GM19239 (cell line): ENCODE measurements around the gene TGFBR3.
A peak's percentile ranks its signal among the peaks of the same experiment; 100 is the strongest.

Experiments used
- DNase-seq: peaks from one replicate; pipeline ENCODE4 v3.0.0; 2011; ENCODE audit warnings: low spot score; ENCODE audit not compliant: insufficient read length
- FAIRE-seq: peaks from 2 replicates; lab custom pipeline; 2011; peaks lifted over from hg19 to GRCh38; lab: Jason Lieb, UNC

The TGFBR3 gene

GRCh38 chr1:91885716-91886506 lies at the start of gene TGFBR3:
TSS of gene TGFBR3 (minus strand) at chr1:91886151. CDS start at chr1:91861531, 24,620 bp downstream.
- no peak for FAIRE-seq
- DNase-seq: peak; percentile 56

DNA sequence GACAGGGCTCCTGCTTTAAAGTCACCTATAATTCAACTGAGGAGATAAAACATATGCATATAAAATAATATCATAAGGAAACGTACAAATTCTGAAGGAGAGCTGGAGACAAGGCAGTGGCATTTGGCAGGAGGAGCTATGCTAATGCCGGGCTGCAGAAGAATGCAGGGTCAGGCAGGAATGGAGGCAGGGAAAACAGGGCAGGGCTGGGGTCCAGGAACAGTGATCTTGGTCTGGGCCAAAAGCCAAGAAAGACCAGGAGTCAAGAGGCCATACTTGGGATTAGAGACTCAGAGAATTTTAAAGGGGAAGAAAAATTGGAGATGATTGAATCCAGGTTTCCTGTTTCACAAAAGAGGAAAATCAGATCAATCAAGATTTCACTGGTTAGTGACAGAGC lies 43.3 kb upstream of the TGFBR3 start:
- FAIRE-seq (no peak), DNase-seq (no peak)

- DNase-seq (no peak), FAIRE-seq (no peak)
Measured at GRCh38 chr1:91928026-91928425, 42.1 kb upstream of the TGFBR3 start.

GRCh38 chr1:91925644-91926435 lies 39.9 kb upstream of the TGFBR3 start:
- DNase-seq (no peak), FAIRE-seq (no peak)

DNA sequence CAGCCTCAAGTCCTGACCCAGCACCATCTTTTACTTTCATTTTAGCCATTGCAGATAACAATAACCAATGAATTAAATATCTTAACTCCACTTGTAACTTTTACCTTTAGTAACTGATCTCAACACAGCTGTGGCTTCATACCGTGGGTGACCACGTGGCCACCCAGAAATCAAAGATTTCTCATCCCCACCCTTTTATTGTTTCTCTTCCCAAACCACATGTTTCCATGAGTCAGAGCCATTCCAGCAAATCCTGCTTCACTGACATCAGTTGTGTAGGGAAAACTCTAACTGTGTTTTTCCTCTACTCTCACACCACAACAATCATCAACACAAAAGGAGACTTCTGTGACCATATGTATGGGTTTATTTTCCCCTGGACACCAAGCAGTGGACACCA lies 38.2 kb upstream of the TGFBR3 start:
- no peak for FAIRE-seq

DNA sequence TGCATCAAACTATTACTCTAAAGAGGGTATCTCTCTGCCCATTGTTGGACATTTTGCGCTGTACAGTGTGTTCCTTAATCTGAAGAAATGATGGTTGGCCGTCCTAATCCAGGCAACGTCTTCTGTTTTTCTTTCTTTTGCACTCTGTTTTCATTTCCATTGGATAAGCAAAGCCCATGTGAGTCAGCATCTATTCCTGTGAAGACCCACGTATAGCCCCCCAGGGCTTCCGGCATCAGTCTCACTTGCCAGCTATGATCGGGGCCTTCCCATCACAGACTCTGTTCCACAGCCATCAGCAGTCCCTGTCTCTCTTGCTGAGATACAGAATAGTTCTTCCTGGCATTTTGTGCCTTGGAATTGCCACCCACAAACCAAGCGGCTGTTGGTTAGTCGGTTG lies 34.0 kb upstream of the TGFBR3 start:
- FAIRE-seq (no peak), DNase-seq (no peak)

More for the DNA sequence above, 38.2 kb upstream of the TGFBR3 start:
- DNase-seq: no peak

DNA sequence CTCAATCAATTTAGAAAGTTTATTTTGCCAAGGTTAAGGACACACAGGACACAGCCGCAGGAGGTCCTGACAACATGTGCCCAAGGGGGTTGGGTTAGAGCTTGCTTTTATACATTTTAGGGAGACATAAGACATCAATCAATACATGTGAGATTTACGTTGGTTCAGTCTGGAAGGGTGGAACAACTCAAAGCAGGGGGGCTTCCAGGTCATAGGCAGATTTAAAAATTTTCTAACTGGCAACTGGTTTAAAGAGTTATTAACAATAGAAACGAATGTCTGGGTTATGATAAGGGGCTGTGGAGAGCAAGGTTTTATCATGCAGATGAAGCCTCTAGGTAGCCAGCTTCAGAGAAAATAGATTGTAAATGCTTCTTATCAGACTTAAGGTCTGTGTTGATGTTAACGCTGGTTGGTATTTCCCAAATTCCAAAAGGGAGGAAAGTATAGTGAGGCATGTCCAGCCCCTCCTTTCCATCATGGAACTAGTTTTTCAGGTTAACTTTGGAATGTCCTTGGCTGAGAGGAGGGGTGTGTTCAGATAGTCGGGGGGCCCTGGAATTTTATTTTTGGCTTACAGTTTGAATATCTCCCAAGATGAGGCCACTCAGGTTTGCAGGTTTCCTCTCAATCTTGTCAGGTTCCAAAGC lies 31.0 kb upstream of the TGFBR3 start:
- FAIRE-seq: no peak
- no peak for DNase-seq

GRCh38 chr1:91916046-91916445 lies 30.1 kb upstream of the TGFBR3 start:
- FAIRE-seq (no peak), DNase-seq (no peak)

GRCh38 chr1:91913018-91913417 lies 27.1 kb upstream of the TGFBR3 start:
- DNase-seq (no peak), FAIRE-seq (no peak)

DNA sequence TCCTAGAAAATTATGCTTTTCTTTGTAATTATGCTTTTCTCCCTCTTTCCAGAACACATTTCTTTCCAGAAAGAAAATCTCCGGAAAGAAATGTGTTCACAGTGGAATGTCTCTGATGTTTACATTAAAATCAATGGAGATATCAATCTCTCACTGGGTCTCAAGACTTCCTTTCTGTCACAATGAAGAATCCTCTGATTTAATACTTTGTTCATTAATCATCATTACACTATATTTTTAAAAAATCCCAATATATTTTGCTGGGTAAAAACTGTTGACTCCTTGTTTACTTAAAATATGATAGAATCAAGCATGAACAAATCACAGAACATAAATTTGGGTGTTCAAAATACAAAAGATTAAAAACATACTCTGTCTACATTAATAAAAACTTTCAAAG lies 26.3 kb upstream of the TGFBR3 start:
- no peak for FAIRE-seq
- no peak for DNase-seq

- FAIRE-seq (no peak), DNase-seq (no peak)
Measured at GRCh38 chr1:91901231-91901630, 15.3 kb upstream of the TGFBR3 start.

DNA sequence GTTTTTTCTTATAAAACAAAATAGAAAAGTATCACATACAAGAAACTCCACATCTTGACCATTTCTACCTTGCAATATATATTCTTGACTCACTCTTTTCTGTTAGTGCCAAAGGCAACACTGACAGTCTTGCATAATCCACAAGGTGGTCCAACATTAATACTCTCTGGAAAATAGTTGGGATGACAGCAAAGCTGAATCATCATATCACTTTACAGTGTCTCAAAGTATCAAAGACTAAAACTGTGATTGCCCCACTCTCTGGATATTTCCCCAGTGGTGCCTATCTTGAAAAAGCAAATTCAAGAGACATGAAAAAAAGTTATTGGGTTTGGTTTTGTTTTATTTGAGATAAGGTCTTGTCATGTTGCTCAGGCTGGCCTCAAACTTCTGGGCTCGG lies 14.6 kb upstream of the TGFBR3 start:
- DNase-seq: no peak
- FAIRE-seq: no peak

GRCh38 chr1:91897016-91897415 lies 11.1 kb upstream of the TGFBR3 start:
- no peak for FAIRE-seq
- DNase-seq: no peak

DNA sequence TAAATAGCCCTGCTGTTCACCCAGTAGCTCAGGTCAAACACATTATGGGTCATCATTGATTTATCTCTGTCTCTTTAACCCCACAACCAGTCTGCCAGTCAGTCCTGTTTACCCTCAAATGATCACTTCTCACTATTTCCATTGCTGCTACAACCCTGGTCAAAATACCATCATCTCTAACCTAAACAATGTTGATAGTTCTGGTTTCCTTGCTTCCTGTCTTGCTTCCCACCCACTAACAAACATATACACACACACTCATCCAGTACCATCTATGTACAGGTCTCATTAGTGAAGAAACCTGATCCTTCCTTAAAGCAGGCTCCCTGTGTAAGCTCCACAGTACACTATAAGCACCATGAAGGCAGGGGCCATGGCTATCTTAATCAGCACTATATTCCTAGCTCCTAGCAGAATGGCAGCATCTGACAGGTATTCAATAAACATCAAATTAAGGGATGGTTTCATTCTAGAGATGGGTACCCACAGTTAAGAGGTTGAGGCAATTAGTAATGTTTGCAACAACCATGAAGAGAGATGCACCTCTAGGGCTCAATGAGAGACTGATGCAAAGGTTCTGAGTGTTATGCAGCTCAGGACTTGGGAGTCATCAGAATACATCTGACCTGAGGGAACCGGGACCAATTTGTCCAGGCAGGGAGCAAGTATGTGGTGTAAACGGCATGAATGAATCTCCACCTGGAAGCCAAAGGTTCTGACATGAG lies 10.0 kb upstream of the TGFBR3 start:
- FAIRE-seq: no peak
- no peak for DNase-seq

DNA sequence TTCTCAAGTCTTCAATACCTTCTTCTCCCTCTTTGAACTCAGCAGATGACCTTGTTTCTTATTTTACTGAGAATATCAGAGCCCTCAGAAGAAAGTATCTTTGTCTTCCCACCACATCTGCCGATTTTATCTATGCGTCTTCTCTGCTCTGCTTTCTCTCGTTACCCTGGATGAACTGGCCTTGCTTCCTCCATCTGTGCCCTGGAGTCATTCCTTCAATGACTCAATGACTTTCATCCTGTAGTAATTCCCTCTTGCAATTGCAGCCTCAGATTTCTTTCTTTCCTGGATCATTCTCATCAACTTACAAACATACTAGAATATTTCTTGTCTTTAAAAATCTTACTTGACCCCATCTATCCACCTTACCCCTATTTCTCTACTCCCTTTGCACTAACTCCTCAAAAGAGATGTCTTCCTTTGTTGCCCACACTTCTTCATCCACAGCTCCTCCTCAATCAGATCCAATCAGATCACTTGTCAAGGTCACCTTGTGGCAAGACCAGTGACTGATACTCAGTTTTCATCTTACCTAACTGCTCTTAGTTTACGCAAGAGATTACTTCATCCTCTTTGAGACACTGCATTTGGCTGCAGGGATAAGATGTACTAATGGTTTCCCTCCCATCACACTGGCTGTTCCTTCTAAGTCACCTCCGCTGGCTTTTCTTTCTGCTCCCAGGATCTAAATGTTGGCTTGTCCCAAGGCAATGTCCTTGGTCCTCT lies 8.2 kb upstream of the TGFBR3 start:
- DNase-seq: no peak
- no peak for FAIRE-seq

DNA sequence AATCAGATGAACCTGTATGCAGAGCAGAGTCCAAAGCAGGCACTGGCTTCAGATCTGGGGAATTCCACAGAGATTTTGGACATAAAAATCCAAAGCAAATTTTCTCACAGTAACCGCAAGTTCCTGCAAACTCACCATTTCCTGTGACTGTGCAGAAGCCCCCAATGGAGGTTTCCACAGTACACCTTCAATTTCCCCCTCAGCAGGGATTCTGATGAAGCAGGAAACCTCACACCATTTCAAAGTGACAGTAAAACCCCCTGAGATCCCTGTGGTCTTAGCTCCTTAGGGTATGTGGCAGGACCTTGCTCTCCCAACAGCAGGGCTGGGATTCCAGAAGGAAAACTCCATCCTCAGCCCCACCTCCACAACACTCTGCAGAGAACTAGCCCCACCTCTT lies 6.0 kb upstream of the TGFBR3 start:
- DNase-seq (no peak), FAIRE-seq (no peak)

DNA sequence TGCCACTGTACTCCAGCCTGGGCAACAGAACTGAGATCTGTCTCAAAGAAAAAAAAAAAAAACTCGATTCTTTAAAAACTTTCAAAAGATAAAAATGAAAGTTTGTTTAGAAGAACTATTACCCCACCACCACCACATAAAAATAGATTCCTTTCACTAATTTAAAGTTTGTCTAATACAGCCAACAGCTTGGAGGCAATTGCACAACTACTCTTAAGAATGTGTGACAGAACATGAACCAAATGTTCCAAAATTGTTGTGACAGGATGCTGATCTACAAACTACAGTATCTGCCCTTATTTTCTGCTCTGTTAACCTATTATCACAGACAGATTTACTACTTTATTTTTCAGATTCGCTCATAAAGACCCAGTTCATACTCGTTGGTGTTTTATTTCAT lies 5.5 kb upstream of the TGFBR3 start:
- DNase-seq (no peak), FAIRE-seq (no peak)

- no peak for FAIRE-seq
- no peak for DNase-seq
Measured at GRCh38 chr1:91889717-91890459, 3.9 kb upstream of the TGFBR3 start.

GRCh38 chr1:91885213-91885715 lies 687 bp downstream of the TGFBR3 start:
- no peak for FAIRE-seq
- DNase-seq: no peak
